Measurements from ENCODE around the gene PCED1A.
A peak's percentile ranks its signal among the peaks of the same experiment; 100 is the strongest.

- TF ChIP-seq SP1 (IDR thresholded peaks at IDR 0.05) = no peak
- TF ChIP-seq FOXM1 (IDR thresholded peaks at IDR 0.05; ENCODE audit: borderline replicate concordance) = no peak
- TF ChIP-seq BHLHE40 (IDR thresholded peaks at IDR 0.05; ENCODE audit: borderline replicate concordance) = no peak
- no peak for TF ChIP-seq ZNF384 (IDR thresholded peaks at IDR 0.05)
- TF ChIP-seq FOXK2 (IDR thresholded peaks at IDR 0.05) = no peak
- TF ChIP-seq TARDBP (IDR thresholded peaks at IDR 0.05) = no peak
- TF ChIP-seq PKNOX1 (IDR thresholded peaks at IDR 0.05) = peak; percentile 36; the same call in 1 of the 2 replicates
- no peak for TF ChIP-seq SUZ12 (IDR thresholded peaks at IDR 0.05)
- no peak for TF ChIP-seq L3MBTL2 (conservative IDR thresholded peaks at IDR 0.05)
- TF ChIP-seq FOXA1 (IDR thresholded peaks at IDR 0.05) = no peak
- TF ChIP-seq ELF4 (IDR thresholded peaks at IDR 0.05) = no peak
These were observed 43.5 kb upstream of the PCED1A start for GRCh38 chr20:2883726-2884637.

Data from HEK293T (cell line).